GM21526 (cell line): ENCODE data around the gene CCDC69.
"Not testable (repeated sequence)": the region's sequence is repeated elsewhere in the genome, so short reads cannot be mapped to it uniquely, and the experiment has no call there.

Experiments
- ATAC-seq: cut with Tn5 transposase; IDR thresholded peaks from one replicate; pipeline ENCODE4 v1.9.1; 2021; ENCODE audit warnings: moderate library complexity; ENCODE audit not compliant: unreplicated experiment, low FRiP score

Gene CCDC69

DNA sequence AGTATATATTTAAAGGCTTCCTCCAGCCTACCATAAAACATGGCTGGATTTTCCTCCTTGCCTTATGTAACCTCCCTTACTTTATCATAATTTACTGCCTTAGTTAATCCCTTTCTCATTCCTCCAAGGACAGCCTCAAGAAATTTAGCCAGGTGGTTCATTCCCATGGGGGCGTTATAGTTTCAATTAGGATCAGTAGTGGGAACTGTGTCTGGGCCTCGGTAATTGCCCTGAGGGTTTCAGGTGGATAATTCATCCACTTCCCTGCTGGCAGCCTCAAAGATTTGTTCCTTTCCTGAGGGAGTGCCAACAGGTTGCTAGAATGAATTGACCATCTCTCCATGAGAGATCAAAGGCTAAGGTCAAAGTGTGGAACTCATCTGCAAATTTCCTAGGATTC, 24.8 kb upstream of the CCDC69 start:
- no peak for ATAC-seq

DNA sequence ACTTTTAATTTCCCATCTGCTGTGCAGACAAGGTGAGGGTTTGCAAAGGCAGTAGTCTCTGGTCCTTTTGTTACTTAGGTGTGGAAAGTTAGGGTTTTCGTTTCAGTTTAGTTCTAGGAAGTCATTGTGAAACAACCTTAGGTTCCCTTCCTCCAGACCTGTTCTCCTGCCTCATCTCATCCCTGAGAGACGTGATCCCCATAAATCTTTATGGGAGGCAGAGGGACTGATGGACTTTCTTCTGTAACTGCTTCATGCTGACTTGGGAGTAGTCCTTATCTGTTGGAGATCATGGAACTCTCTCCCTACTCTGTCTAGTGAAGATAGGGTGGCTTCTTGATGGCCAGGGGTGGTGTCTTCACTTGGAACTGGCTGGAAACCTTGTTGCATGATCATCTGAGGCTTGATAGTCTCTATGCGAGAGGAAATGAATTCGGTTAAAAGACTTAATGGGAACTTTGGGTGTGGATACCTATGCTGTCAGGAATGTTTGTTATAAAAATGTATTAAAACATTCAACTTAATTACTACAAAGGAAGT, 21.9 kb upstream of the CCDC69 start:
- no peak for ATAC-seq

DNA sequence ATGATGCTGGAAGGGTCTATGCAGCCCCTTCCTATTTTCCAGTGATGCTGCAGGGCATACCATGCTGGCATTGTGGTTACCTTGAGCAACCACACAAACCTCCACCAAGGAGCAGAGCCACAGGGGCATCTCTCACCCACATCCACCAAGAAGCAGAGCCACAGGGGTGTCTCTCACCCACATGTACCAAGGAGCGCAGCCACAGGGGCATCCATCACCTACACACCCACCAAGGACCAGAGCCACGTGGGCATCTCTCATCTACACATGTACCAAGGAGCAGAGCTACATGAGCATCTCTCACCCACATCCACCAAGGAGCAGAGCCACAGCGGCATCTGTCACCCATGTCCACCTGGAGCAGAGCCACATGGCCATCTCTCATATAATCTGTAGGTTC, 20.3 kb upstream of the CCDC69 start:
- ATAC-seq = no peak

GRCh38 chr5:151243564-151243963, 19.7 kb upstream of the CCDC69 start:
- no peak for ATAC-seq

- ATAC-seq = no peak
These were observed 19.2 kb upstream of the CCDC69 start for GRCh38 chr5:151243127-151243526.

DNA sequence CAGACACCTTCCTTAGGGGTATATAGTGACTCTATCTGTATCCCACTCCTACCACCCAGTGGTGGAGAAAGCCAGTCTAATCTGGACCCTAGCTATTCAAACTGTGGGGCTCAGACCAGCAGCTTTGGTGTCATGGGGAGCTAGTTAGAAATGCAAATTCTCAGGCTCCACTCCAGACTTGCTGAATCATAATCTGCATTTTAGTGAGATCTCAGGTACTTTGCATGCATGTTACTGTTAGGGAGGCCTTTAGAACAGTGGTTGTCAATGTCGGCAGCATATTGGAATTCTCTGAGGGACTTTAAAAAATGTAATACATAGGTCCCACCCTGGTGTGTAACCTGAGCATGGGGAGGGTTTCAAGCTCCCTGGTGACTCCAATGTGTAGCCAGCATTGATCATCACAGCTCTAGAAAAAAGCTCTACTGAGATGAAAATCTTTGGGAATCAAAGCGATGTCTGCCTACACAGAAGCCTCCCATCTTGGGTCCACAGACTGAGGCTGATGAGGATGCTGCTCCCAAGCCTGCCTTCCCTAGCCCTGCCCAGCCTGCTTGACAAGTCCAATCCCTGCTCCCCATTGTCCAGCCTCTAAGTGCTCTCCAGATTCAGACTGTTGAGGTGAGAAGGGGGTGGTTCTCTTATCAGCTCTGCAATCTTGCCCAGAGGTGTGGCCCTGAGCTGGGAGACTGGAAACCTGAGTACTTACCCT, 17.2 kb upstream of the CCDC69 start:
- no peak for ATAC-seq

- not testable (repeated sequence) for ATAC-seq
These were observed 16.5 kb upstream of the CCDC69 start for GRCh38 chr5:151240268-151240835.

- no peak for ATAC-seq
These were observed 15.5 kb upstream of the CCDC69 start for GRCh38 chr5:151239237-151239861.

DNA sequence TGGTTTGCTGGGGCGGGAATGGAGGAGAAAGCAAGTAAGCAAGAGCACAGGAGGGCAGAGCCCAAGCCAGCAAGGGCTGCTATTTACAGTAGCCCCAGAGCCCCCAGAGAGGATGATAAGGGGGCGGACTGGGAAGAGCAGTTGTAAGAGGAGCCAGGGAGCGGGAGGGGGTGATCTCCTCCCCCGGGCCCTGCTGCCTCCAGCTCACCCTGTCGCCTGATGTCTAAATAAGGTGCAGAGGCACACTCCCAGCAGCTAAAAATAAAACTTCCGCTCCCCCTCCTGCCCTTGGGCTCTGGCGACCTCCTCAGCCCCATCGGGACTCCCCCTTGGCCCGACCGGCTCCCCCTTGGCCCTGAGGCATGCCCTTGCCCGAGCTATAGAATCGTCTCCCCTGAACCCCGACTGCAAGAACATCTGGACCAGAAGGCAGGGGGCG, 14.4 kb upstream of the CCDC69 start:
- peak; percentile 23 for ATAC-seq

GRCh38 chr5:151237685-151238084, 13.8 kb upstream of the CCDC69 start:
- no peak for ATAC-seq

DNA sequence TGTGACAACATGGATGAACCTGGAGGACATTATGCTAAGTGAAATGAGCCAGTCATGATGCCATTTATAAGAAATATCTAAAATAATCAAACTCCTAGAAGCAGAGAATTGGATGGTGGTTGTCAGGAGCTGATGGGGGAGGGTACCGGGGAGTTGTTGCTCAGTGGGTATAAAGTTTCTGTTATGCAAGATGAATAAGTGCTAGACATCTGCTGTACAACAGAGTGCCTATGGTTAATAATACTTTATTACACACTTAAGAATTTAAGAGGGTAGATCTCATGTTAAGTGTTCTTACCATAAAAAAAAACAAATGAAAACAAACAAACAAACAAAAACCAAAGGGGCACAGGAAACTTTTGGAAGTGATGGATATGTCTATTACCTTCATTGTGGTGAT, 13.0 kb upstream of the CCDC69 start:
- no peak for ATAC-seq

GRCh38 chr5:151235239-151235571, 11.3 kb upstream of the CCDC69 start:
- not testable (repeated sequence) for ATAC-seq

DNA sequence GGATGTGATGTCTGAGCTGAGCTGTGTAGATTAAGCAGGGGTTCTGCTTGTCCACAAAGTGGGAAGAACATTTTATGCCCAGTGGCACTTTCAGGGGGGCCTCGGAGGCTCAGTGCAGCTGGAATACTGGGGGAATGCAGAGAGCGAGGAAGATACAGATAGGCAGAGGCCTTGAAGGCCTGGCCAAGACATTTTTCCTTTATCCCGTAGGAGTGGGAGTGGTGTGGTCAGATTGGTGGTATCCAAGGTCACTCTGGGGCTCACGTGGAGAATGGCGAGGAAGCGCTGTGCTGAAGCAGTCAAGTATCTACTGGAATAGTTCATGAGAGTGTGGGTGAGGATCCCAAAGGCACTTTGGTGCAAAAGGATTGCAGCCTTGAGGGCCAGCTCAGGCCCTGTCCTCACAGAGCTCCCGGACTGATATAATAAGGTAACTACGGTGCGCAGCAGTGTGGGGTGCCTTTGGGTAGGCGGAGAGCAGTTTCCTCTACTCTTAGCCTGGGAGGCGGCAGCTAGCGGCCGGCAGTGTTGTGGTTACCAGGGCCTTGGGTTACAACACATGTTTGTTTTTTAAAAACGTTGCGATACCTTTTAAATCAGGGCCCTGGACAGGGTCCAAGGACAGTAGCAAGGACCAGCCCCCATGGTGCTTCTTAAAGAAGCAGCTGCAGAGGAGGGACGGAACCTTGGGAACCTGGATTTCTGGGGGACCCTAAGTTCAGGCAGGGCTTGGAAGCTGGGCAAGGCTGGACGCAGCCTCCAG, 10.8 kb upstream of the CCDC69 start:
- peak; percentile 72 for ATAC-seq

DNA sequence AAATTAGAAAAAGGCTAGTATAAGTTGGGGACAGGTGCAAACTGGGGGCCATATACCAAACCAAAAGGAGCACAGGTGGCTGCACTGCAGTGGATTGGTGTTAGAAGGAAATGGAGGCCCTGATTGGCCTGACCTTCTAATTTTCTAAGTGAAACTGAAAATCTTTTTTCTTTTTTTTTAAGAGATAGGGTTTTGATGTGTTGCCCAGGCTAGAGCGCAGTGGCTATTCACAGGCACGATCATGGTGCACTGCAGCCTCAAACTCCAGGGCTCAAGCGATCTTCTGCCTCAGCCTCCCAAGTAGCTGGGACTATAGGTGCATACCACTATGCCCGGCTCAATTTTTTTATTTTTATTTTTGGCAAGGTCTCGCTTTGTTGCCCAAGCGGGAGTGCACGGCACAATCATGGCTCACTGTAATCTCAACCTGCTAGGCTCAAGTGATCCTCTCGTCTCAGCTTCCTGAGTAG, 9.8 kb upstream of the CCDC69 start:
- ATAC-seq = peak; percentile 55

- ATAC-seq = no peak
These were observed 7.5 kb upstream of the CCDC69 start for GRCh38 chr5:151231359-151231758.

DNA sequence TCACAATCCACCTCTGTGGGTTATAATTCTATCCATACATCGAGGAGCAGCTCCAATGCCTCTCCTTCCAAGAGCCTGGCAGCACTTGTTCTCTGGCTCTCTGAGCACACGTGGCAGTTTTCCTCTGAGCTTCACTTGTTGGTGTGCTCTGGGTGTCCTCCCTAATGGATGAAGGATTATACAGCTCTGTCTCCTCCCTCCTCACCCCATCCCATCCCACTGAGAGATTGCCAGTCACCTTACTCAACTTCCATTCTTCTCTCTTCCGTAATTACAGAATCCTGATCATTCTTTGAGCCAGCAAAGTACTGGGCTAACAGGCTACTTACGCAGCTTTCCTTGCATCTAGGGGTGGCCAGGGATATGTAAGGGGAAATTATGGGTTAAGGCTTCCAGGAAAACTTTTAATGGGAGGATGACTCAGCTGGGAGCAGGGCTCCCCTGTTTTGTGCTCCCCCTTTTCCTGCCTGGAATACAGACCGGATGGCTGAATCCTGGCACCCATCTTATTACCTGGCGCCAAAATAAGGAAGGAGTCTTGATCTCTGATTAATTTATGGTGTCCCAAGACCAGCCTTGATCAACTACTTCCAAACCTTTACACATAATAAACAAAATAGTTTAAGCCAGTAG, 6.3 kb upstream of the CCDC69 start:
- ATAC-seq = no peak

DNA sequence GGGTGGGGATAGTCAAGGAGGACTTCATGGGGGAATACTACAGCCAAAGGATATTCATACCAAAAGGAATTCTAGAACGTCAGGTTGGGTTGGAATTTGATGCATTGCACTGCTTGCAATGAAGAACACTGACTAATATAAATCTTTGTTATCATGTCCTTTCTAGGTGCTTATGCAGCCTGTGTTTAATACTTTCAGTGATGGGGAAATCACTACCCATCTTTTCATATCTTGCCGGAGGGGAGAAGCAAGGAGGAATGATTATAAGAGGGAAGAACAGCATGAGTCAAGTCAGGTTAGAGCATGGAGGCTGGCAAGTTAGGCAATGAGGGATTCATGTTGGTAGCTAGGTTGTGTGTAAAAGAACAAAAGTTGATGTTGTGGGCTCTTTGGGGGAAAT, 5.1 kb upstream of the CCDC69 start:
- ATAC-seq = no peak

DNA sequence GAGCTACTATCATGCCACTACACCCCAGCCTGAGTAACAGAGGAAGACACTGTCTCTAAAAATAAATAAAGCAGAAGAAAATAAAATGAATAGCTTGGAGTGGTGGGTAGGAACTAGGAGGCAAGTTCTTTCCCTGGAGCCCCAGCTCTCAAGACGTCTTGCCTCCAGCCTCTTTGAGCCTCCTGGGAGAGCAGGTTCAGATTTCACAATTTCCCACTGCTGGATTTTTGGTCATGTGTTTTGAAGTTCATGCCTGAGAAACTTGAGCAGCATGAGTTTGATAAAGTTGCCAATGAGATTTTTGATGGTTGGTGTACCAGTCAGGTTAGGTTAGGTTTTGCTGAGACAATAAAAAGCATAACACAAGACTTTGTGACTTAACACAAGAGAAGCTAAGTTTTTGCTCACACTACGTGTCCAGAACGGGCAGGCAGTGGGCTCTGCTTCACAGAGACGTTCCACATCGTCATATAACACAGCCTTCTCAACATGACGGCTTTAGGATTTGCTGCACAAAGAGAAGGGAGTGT, 4.1 kb upstream of the CCDC69 start:
- no peak for ATAC-seq

DNA sequence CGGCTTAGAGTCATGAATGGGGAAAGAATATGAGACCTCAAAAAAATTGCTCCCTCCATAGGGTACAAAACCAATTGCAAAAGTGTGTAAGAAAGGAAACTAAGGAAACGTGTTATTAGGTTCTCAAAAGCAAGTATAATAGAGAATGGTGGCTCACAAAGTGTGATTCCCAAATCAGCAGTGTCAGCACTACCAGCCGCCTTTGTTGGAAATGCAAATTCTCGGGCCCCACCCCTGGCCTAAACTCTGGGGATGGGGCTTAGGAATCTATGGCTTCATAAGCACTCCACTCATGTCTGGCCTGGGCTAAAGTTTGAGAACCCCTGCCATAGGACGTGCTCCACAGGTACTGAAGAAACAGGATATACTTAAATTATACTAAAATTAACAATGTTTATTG, 1.6 kb upstream of the CCDC69 start:
- ATAC-seq = no peak

DNA sequence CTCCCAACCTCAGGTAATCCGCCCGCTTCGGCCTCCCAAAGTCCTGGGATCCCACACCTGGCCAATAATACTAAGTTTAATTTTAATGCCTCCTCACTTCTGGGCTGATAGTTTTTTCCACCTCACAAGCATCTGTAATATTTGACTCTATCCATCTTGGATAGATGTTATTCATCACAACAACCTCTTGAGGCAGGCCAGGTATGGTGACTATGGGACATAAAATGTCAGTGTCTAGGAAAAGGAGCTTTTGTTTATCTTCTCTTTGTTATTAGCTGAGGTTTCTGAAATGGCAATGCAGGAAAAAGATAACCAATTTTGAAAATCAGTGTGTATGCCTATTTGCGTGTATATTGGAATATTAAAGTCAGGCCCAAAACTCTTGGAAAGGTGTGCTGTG, 1.2 kb upstream of the CCDC69 start:
- ATAC-seq = no peak
